GM18867 (cell line): ENCODE data around the gene SSRP1.

Experiments
- ATAC-seq: cut with Tn5 transposase; IDR thresholded peaks from one replicate; pipeline ENCODE4 v1.9.1; 2021; ENCODE audit warnings: mild to moderate bottlenecking, moderate library complexity; ENCODE audit not compliant: unreplicated experiment

SSRP1 gene

DNA sequence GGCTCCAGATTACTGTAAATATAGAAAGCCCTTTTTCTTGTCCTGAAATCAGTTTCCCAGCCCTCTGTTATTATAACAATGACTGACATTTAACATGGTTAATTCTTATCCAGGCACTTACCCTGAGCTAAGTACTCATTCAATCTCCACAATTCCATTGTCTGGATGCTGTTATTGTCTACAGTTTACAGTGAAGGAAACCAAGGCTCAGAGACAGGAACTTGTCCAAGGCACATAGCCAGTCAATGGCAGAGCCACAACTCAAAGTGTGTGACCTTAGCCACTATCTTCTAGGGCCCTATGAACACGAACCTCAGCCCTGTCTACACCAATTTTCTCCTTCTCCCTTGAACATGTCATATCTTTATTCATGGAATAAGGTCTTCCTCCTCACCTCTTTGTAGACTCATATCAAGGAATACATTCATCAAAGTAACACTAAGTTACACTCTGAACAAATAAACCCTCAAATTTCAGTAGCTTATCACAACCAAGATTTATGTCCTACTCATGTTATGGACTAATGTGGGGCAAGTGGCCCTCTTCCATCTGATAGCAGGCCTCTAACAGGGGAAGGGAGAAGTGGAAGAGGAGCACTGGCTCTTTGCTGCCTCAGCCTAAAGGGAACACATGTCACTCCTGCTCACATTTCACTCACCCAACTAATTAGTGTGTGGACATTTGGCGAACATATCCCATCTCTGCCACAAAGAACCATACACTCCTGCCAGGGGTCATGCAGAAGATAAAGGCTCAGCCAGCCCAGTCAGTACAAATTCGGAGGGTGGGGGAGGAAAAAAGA, 59.3 kb downstream of the SSRP1 start:
- no peak for ATAC-seq
